Astrocyte of the spinal cord (primary cell): ENCODE data around the gene PALS2.

Experiments used
- DNase-seq: peaks from one replicate; pipeline ENCODE4 v3.0.0; 2011; ENCODE audit warnings: low read depth, low spot score
- H3K4me3 ChIP-seq: 2 replicates; pipeline ENCODE4 v1.5.1; 2011; ENCODE audit warnings: low read depth, mild to moderate bottlenecking, low read length, moderate library complexity
- CTCF ChIP-seq: IDR thresholded peaks from 2 replicates; pipeline ENCODE4 v1.5.1; 2012; ENCODE audit warnings: low read depth, mild to moderate bottlenecking, low read length, inconsistent platforms
- in situ Hi-C: cut with HindIII; loops from 2 replicates; pipeline ENCODE4 v1.10.0; 2017; ENCODE audit warnings: low sequenced_read_pairs

The PALS2 gene

GRCh38 chr7:24602860-24603456 is 29.7 kb downstream of the PALS2 start:
- in situ Hi-C loops: no loop called here
- DNase-seq: no peak
- no peak for TF ChIP-seq CTCF

GRCh38 chr7:24604630-24605029 is 31.4 kb downstream of the PALS2 start:
- in situ Hi-C loops: no loop called here
- no peak for TF ChIP-seq CTCF

More at GRCh38 chr7:24602860-24603456, 29.7 kb downstream of the PALS2 start:
- no peak overlapping the region for H3K4me3 ChIP-seq

GRCh38 chr7:24608504-24608903 is 35.3 kb downstream of the PALS2 start:
- TF ChIP-seq CTCF: no peak
- in situ Hi-C loops: no loop called here
- no peak for DNase-seq

More at GRCh38 chr7:24604630-24605029, 31.4 kb downstream of the PALS2 start:
- DNase-seq: no peak
- H3K4me3 ChIP-seq: no peak overlapping the region

GRCh38 chr7:24609059-24609458 is 35.8 kb downstream of the PALS2 start:
- no peak for TF ChIP-seq CTCF
- DNase-seq: no peak
- in situ Hi-C loops: no loop called here
- H3K4me3 ChIP-seq: no peak overlapping the region

More at GRCh38 chr7:24608504-24608903, 35.3 kb downstream of the PALS2 start:
- no peak overlapping the region for H3K4me3 ChIP-seq

GRCh38 chr7:24609570-24609969 is 36.3 kb downstream of the PALS2 start:
- TF ChIP-seq CTCF: no peak
- no peak for DNase-seq
- in situ Hi-C loops: no loop called here
- H3K4me3 ChIP-seq: no peak overlapping the region

GRCh38 chr7:24611130-24611529 is 37.9 kb downstream of the PALS2 start:
- TF ChIP-seq CTCF: no peak
- DNase-seq: no peak
- in situ Hi-C loops: no loop called here
- H3K4me3 ChIP-seq: no peak overlapping the region
